Lower leg skin (tissue), 4 donors: ENCODE measurements around the gene SESN1. TPM values are rescaled to one million over a fixed set of nuclear protein-coding genes. Genes with fewer than 3 reads are reported as not detected.

Source experiments
- DNase-seq, 2 donors: peaks; one replicate each; pipeline ENCODE4 v3.0.0-alpha.2; 2019; ENCODE audit warnings: low spot score in 2 of 2
- H3K4me3 ChIP-seq: fragments of 200-600 bp; sonication (generic); 2 replicates; pipeline ENCODE4 v1.5.1; 2017; ENCODE audit warnings: mild to moderate bottlenecking, low read depth; ENCODE audit not compliant: poor library complexity, severe bottlenecking
- CTCF ChIP-seq, 3 donors: fragments of 450-650 bp; IDR thresholded peaks; one replicate each; pipeline ENCODE4 v1.5.1; 2016; ENCODE audit warnings: antibody characterized with exemption in 3 of 3, mild to moderate bottlenecking in 3 of 3, moderate library complexity in 2 of 3
- POLR2A ChIP-seq, 2 donors: fragments of 450-650 bp; IDR thresholded peaks; one replicate each; pipeline ENCODE4 v1.6.1; 2016 to 2017; ENCODE audit warnings: antibody characterized with exemption in 2 of 2, mild to moderate bottlenecking in 1 of 2, moderate library complexity in 1 of 2
- WGBS, 2 donors: methylation state at CpG; one replicate each; pipeline ENCODE4 v1.1.5; 2018; 5-methylcytosine and 5-hydroxymethylcytosine counted together
- intact Hi-C: fragments of 100-400 bp; cut with DNase I; formaldehyde crosslinking; loops from one replicate; pipeline ENCODE4 v1.15.0; 2023; ENCODE audit warnings: low total_unique reads
- total RNA-seq, 4 donors: library from RNA; depleted of rRNA; stranded (reverse); fragments of >200 nt; gene quantifications; one replicate each; pipeline ENCODE4 v1.1.0, GENCODE V29; 2016

Gene SESN1
- total RNA-seq, 4 donors from 2014 or later = 47.9 to 165 (median 110) TPM

GRCh38 chr6:109055771-109056235 lies 38.8 kb downstream of the SESN1 start:
- WGBS, 2 donors = 81 to 85% methylated on average over 1 of the region's 1 CpG
- intact Hi-C loops = no loop called here

DNA sequence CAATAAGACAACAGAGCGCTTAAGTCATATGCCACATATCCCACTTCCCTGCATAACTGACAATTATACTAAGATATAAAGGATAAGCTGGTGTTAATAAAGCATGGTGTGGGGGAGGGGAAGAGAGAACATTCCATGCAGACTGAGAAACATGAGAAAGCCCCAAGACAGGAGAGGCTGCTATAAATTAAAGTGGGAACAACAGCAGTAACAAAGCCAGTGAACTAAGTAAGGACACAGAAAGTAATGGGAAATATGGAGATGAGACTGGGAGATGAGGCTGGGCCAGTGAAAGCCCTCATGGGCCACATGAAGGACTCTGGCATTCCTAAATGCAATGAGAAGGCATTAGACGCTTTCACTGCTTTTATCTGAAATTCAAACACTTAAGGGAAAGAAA lies 41.3 kb downstream of the SESN1 start:
- intact Hi-C loops = no loop called here
- WGBS, 2 donors = 90 to 94% methylated on average over 2 of the region's 2 CpGs
- H3K4me3 ChIP-seq = no peak overlapping the region
- TF ChIP-seq CTCF (IDR thresholded peaks at IDR 0.05) (no peak), POLR2A (IDR thresholded peaks at IDR 0.05) (no peak)
- no peak for DNase-seq

More at GRCh38 chr6:109055771-109056235, 38.8 kb downstream of the SESN1 start:
- H3K4me3 ChIP-seq = no peak overlapping the region
- TF ChIP-seq POLR2A (IDR thresholded peaks at IDR 0.05) = no peak
- TF ChIP-seq CTCF (IDR thresholded peaks at IDR 0.05) = no peak
- no peak for DNase-seq

DNA sequence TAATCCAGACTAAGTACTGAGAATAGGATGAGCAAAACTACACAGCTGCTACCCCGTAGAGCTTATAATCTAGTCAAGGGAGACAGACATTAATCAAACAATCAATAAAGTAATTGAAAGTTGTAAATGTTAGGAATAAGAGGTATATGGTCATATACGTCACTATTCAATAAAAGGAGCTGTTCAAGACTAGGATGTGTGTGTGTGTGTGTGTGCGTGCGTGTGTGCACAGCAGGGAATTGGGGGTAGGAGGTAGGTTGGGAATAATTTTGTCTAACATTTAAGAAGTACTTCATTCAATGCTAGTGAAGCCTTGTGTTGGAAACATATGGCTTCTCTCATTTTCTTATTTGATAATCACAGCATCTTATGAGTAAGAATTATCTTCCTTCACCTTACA lies 41.8 kb downstream of the SESN1 start:
- DNase-seq = no peak
- H3K4me3 ChIP-seq = no peak overlapping the region
- TF ChIP-seq CTCF (IDR thresholded peaks at IDR 0.05) (no peak), POLR2A (IDR thresholded peaks at IDR 0.05) (no peak)
- intact Hi-C loops = no loop called here
- 89 to 94% methylated on average over 4 of the region's 4 CpGs for WGBS, 2 donors

- no peak overlapping the region for H3K4me3 ChIP-seq
- DNase-seq = no peak
- intact Hi-C loops = no loop called here
- TF ChIP-seq POLR2A (IDR thresholded peaks at IDR 0.05) = no peak
- TF ChIP-seq CTCF (IDR thresholded peaks at IDR 0.05) = no peak
Measured at GRCh38 chr6:109052018-109052651, 42.5 kb downstream of the SESN1 start.

- intact Hi-C loops = no loop called here
- DNase-seq = no peak
- TF ChIP-seq POLR2A (IDR thresholded peaks at IDR 0.05) (no peak), CTCF (IDR thresholded peaks at IDR 0.05) (no peak)
- no peak overlapping the region for H3K4me3 ChIP-seq
- 96 to 98% methylated on average over 1 of the region's 1 CpG for WGBS, 2 donors
Measured at GRCh38 chr6:109051301-109052017, 43.2 kb downstream of the SESN1 start.
